Karpas-422 (cell line): Measurements from ENCODE around the gene NUDT9. TPM values are rescaled to one million over a fixed set of nuclear protein-coding genes. Genes with fewer than 3 reads are reported as not detected.
"Not testable (repeated sequence)": the region's sequence is repeated elsewhere in the genome, so short reads cannot be mapped to it uniquely, and the experiment has no call there.

Source experiments
- DNase-seq: peaks from one replicate; pipeline ENCODE4 v3.0.0-alpha.2; 2015
- H2AFZ ChIP-seq: fragments of 200-600 bp; sonication (generic); 2 replicates; pipeline ENCODE4 v1.6.1; 2014; ENCODE audit warnings: antibody characterized with exemption, low read length, mixed read lengths
- H3K27ac ChIP-seq: fragments of 200-600 bp; sonication (generic); 2 replicates; pipeline ENCODE4 v1.5.1; 2014; ENCODE audit warnings: mild to moderate bottlenecking, low read length, moderate library complexity
- H3K27me3 ChIP-seq: fragments of 200-600 bp; sonication (generic); 2 replicates; pipeline ENCODE4 v1.6.1; 2014; ENCODE audit warnings: low read length, mixed read lengths
- H3K36me3 ChIP-seq: fragments of 200-600 bp; sonication (generic); 2 replicates; pipeline ENCODE4 v1.6.1; 2014; ENCODE audit warnings: low read length, mixed read lengths; ENCODE audit not compliant: insufficient read depth
- H3K4me1 ChIP-seq: fragments of 200-600 bp; sonication (generic); 2 replicates; pipeline ENCODE4 v1.6.1; 2014; ENCODE audit warnings: mild to moderate bottlenecking, low read length, mixed read lengths
- H3K4me2 ChIP-seq: fragments of 200-600 bp; sonication (generic); 2 replicates; pipeline ENCODE4 v1.6.1; 2014; ENCODE audit warnings: low read length, low read depth, mild to moderate bottlenecking; ENCODE audit not compliant: poor library complexity, severe bottlenecking
- H3K4me3 ChIP-seq: fragments of 200-600 bp; sonication (generic); 2 replicates; pipeline ENCODE4 v1.5.1; 2014; ENCODE audit warnings: mild to moderate bottlenecking, antibody characterized with exemption, low read length, mixed read lengths
- H3K79me2 ChIP-seq: fragments of 200-600 bp; sonication (generic); 2 replicates; pipeline ENCODE4 v1.6.1; 2014; ENCODE audit warnings: mild to moderate bottlenecking, low read length, mixed read lengths
- H3K9ac ChIP-seq: fragments of 200-600 bp; sonication (generic); 2 replicates; pipeline ENCODE4 v1.6.0; 2014; ENCODE audit warnings: low read length
- H3K9me2 ChIP-seq: fragments of 200-600 bp; sonication (generic), shearing (Covaris generic); replicated peaks from 2 replicates; pipeline ENCODE4 v1.6.0; 2014; ENCODE audit warnings: mild to moderate bottlenecking, low read length, moderate library complexity; ENCODE audit not compliant: insufficient read depth
- H3K9me3 ChIP-seq: fragments of 300-700, 200-600 bp; sonication (generic); 2 replicates; pipeline ENCODE4 v1.6.1; 2014; ENCODE audit warnings: low read length, mixed read lengths
- H4K20me1 ChIP-seq: fragments of 200-600 bp; sonication (generic); 2 replicates; pipeline ENCODE4 v1.6.1; 2014; ENCODE audit warnings: mild to moderate bottlenecking, antibody characterized with exemption, low read length, low read depth; ENCODE audit not compliant: insufficient read depth
- total RNA-seq: library from RNA; depleted of rRNA; stranded (reverse); fragments of >200 nt; shearing (Covaris generic); gene quantifications from 2 replicates; pipeline ENCODE4 v1.2.3, GENCODE V29; 2014; ENCODE audit warnings: low replicate concordance

NUDT9 gene
- total RNA-seq, 1 experiment from 2014 or later: 18.5 TPM

DNA sequence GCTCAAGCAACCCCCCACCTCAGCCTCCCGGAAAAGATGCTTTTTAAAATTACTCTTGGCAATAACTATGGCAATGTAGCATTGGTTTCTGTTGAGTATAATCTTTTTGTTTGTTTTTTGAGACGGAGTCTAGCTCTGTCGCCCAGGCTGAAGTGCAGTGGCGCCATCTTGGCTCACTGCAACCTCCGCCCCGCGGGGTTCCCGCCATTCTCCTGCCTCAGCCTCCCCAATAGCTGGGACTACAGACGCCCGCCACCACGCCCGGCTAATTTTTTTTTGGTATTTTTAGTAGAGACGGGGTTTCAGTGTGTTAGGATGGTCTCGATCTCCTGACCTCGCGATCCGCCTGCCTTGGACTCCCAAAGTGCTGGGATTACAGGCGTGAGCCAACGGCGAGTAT lies 32.3 kb upstream of the NUDT9 start:
- not testable (repeated sequence) for H3K9me3 ChIP-seq, H4K20me1 ChIP-seq, H3K9me2 ChIP-seq, H3K27me3 ChIP-seq, H3K36me3 ChIP-seq, H3K79me2 ChIP-seq, H2AFZ ChIP-seq, H3K27ac ChIP-seq, DNase-seq
- Histone ChIP-seq H3K4me2 (peak overlapping the region; percentile 88), H3K4me3 (peak overlapping the region; percentile 76), H3K4me1 (peaks cover 17% of the 10 kb centered on the region), H3K9ac (peak overlapping the region; percentile 78; the same call in 1 of the 2 replicates)

DNA sequence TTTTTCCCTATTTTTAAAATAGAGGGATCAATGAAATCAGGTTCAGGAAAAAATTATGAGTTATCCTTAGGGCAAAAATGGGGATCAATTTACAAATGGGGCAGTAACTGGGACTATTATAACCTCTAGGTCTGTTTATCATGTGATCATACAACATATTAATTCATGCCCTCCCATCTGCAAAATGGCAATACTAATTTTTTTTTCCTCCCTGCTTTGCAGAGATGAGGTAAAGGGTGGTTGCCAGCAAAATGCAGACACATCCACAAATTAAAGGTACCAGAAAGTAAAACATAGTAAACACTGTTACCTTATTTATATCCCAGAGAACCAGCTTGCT lies 31.9 kb upstream of the NUDT9 start:
- Histone ChIP-seq H3K4me2 (peak overlapping the region; percentile 88), H3K9me3 (no peaks in the 10 kb centered on the region), H3K4me3 (peak overlapping the region; percentile 76), H2AFZ (peak overlapping the region; percentile 89), H3K4me1 (peaks cover 17% of the 10 kb centered on the region), H4K20me1 (no peaks in the 10 kb centered on the region), H3K27me3 (no peaks in the 10 kb centered on the region), H3K9ac (peak overlapping the region; percentile 78), H3K36me3 (no peaks in the 10 kb centered on the region), H3K9me2 (no peaks in the 10 kb centered on the region), H3K79me2 (no peaks in the 10 kb centered on the region), H3K27ac (no peak overlapping the region)
- peak; percentile 43 for DNase-seq

DNA sequence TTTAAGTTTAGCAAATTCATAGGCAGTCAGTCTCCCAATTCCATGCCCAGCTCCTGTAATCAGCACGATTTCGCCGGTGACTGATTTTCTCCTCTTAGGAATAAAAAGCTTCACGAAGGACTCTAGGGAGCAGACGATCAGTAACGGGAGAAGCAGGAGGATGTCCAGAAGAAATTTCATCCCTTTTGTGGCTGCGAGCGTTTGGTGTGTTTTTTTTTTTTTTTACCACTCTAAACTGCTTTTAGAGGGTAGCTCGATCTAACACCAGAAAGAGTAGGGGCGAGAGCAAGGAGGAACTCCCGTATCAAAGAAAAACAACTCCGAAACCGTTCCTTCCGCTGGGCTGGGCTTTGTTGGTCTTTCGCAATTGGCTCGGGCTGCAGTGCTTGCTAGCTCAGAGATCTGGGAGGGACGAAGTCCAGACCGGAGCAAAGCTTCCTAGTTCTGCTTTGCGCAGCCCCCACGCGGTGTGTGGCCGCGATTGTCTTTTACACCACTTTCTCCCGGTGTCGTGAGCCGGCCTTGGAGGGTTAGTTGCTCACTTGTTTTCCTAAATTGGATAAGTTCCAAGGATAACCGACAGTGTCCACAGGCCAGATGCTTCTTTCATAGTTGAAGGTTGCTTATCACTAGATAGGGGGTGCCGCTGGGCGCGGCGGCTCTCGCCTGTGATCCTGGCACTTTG lies 31.3 kb upstream of the NUDT9 start, which contains the start of gene HSD17B11:
Gene HSD17B11 (minus strand): TSS at position 298 of the 685 bp plus-strand sequence. CDS start 118 bp downstream, at position 180.
- Histone ChIP-seq H3K9me3 (no peaks in the 10 kb centered on the region), H3K4me3 (peak within 1 kb of the TSS; percentile 76), H3K79me2 (no peaks in the 10 kb centered on the region), H3K4me1 (peaks cover 17% of the 10 kb centered on the region), H3K9ac (peak within 1 kb of the TSS; percentile 78), H2AFZ (peak within 1 kb of the TSS; percentile 96), H4K20me1 (no peaks in the 10 kb centered on the region), H3K9me2 (no peaks in the 10 kb centered on the region), H3K27ac (no peak within 1 kb of the TSS), H3K4me2 (peak within 1 kb of the TSS; percentile 88), H3K27me3 (no peaks in the 10 kb centered on the region), H3K36me3 (no peaks in the 10 kb centered on the region)
- DNase-seq: peak; percentile 95

- H3K27me3 ChIP-seq: no peaks in the 10 kb centered on the region
- H3K79me2 ChIP-seq: no peaks in the 10 kb centered on the region
- no peak for DNase-seq
- peaks cover 17% of the 10 kb centered on the region for H3K4me1 ChIP-seq
- H2AFZ ChIP-seq: peak overlapping the region; percentile 96
- no peaks in the 10 kb centered on the region for H3K9me3 ChIP-seq
- no peak overlapping the region for H3K27ac ChIP-seq
- peak overlapping the region; percentile 78 for H3K9ac ChIP-seq
- H3K36me3 ChIP-seq: no peaks in the 10 kb centered on the region
- H3K4me3 ChIP-seq: peak overlapping the region; percentile 76
- no peaks in the 10 kb centered on the region for H3K9me2 ChIP-seq
- peak overlapping the region; percentile 88 for H3K4me2 ChIP-seq
- H4K20me1 ChIP-seq: no peaks in the 10 kb centered on the region
These were observed 30.8 kb upstream of the NUDT9 start for GRCh38 chr4:87391576-87392054.

DNA sequence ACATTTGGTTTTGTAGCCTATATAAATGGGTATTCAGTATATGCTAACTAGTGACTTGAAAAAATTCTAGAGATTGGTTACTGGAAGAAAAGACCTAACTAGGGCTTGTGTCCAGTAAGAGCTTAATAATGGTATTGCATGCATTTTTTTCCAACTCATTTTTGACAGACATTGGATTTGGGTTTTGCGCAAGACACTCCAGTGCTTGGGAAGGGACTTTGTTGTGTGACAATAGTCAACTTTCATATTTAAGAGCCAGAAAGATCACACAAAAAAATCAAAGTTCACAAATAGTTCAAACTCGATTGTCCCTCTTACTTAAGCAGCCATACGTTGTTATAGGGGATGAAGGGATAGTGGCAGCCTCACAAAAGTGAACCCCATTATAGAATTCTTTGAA lies 30.2 kb upstream of the NUDT9 start:
- peak overlapping the region; percentile 76 for H3K4me3 ChIP-seq
- H3K9me3 ChIP-seq: no peaks in the 10 kb centered on the region
- H2AFZ ChIP-seq: no peak overlapping the region; the same call in 1 of the 2 replicates
- H3K36me3 ChIP-seq: no peaks in the 10 kb centered on the region
- no peaks in the 10 kb centered on the region for H4K20me1 ChIP-seq
- H3K4me2 ChIP-seq: peak overlapping the region; percentile 88
- peaks cover 17% of the 10 kb centered on the region for H3K4me1 ChIP-seq
- no peaks in the 10 kb centered on the region for H3K79me2 ChIP-seq
- no peak for DNase-seq
- no peak overlapping the region for H3K9ac ChIP-seq
- no peaks in the 10 kb centered on the region for H3K27me3 ChIP-seq
- no peak overlapping the region for H3K27ac ChIP-seq
- H3K9me2 ChIP-seq: no peaks in the 10 kb centered on the region

DNA sequence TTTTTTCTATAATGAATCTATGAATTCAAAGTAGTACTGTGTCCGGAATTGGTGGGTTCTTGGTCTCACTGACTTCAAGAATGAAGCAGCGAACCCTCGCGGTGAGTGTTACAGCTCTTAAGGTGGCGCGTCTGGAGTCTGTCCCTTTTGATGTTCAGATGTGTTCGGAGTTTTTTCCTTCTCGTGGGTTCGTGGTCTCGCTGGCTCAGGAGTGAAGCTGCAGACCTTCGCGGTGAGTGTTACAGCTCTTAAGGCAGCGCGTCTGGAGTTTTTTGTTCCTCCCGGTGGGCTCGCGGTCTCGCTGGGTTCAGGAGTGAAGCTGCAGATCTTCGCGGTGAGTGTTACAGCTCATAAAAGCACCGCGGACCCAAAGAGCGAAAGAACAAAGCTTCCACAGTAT lies 27.3 kb upstream of the NUDT9 start:
- H3K27me3 ChIP-seq, H3K9me3 ChIP-seq, H2AFZ ChIP-seq, H3K4me2 ChIP-seq, H3K9me2 ChIP-seq, H4K20me1 ChIP-seq, H3K9ac ChIP-seq, H3K79me2 ChIP-seq, DNase-seq, H3K36me3 ChIP-seq, H3K4me3 ChIP-seq, H3K27ac ChIP-seq: not testable (repeated sequence)
- H3K4me1 ChIP-seq: peaks cover 17% of the 10 kb centered on the region

- not testable (repeated sequence) for DNase-seq, H2AFZ ChIP-seq, H3K27ac ChIP-seq, H3K79me2 ChIP-seq, H3K9ac ChIP-seq, H3K9me2 ChIP-seq, H3K9me3 ChIP-seq, H3K4me3 ChIP-seq, H4K20me1 ChIP-seq, H3K4me2 ChIP-seq, H3K27me3 ChIP-seq, H3K4me1 ChIP-seq, H3K36me3 ChIP-seq
These were observed 26.5 kb upstream of the NUDT9 start for GRCh38 chr4:87395851-87396250.

- H2AFZ ChIP-seq: no peak overlapping the region
- H3K36me3 ChIP-seq: no peaks in the 10 kb centered on the region
- no peaks in the 10 kb centered on the region for H3K4me1 ChIP-seq
- no peaks in the 10 kb centered on the region for H3K9me2 ChIP-seq
- H3K4me3 ChIP-seq: no peak overlapping the region
- no peak overlapping the region for H3K9ac ChIP-seq
- no peak overlapping the region for H3K27ac ChIP-seq
- no peak for DNase-seq
- H3K4me2 ChIP-seq: no peak overlapping the region
- no peaks in the 10 kb centered on the region for H4K20me1 ChIP-seq
- no peaks in the 10 kb centered on the region for H3K27me3 ChIP-seq
- no peaks in the 10 kb centered on the region for H3K9me3 ChIP-seq
- H3K79me2 ChIP-seq: no peaks in the 10 kb centered on the region
These were observed 23.2 kb upstream of the NUDT9 start for GRCh38 chr4:87399148-87399547.
